Activated gamma-delta T cell treated with anti-CD3 and anti-CD28 coated beads, Interleukin-2, amount 50 U/mL, for 16 hours (primary cell): ENCODE data around the gene CRTAP.
"Not testable (repeated sequence)": the region's sequence is repeated elsewhere in the genome, so short reads cannot be mapped to it uniquely, and the experiment has no call there.

Experiments
- DNase-seq: peaks from one replicate; pipeline ENCODE4 v3.0.0-alpha.2; 2020; ENCODE audit warnings: low read depth

Gene CRTAP

GRCh38 chr3:33141006-33141405 lies 27.2 kb downstream of the CRTAP start:
- DNase-seq = no peak

- DNase-seq = no peak
These were observed 30.6 kb downstream of the CRTAP start for GRCh38 chr3:33144433-33144832.

- no peak for DNase-seq
These were observed 31.5 kb downstream of the CRTAP start for GRCh38 chr3:33145221-33145900.

- no peak for DNase-seq
These were observed 32.2 kb downstream of the CRTAP start for GRCh38 chr3:33145901-33146580.

- DNase-seq = no peak
These were observed 33.1 kb downstream of the CRTAP start for GRCh38 chr3:33146791-33147445.

GRCh38 chr3:33149342-33149741 lies 35.5 kb downstream of the CRTAP start:
- no peak for DNase-seq

GRCh38 chr3:33152363-33153360 lies 38.8 kb downstream of the CRTAP start:
- no peak for DNase-seq

- no peak for DNase-seq
These were observed 40.0 kb downstream of the CRTAP start for GRCh38 chr3:33153782-33154181.

- DNase-seq = no peak
These were observed 41.5 kb downstream of the CRTAP start for GRCh38 chr3:33155301-33155700.

GRCh38 chr3:33159234-33159633 lies 45.4 kb downstream of the CRTAP start:
- DNase-seq = no peak

GRCh38 chr3:33159981-33160380 lies 46.2 kb downstream of the CRTAP start:
- no peak for DNase-seq

- not testable (repeated sequence) for DNase-seq
These were observed 48.8 kb downstream of the CRTAP start for GRCh38 chr3:33162621-33163020.

GRCh38 chr3:33165372-33165771 lies 51.6 kb downstream of the CRTAP start:
- no peak for DNase-seq

GRCh38 chr3:33166095-33166494 lies 52.3 kb downstream of the CRTAP start:
- no peak for DNase-seq

- DNase-seq = no peak
These were observed 53.5 kb downstream of the CRTAP start for GRCh38 chr3:33167284-33167683.

- no peak for DNase-seq
These were observed 54.0 kb downstream of the CRTAP start for GRCh38 chr3:33167716-33168336.

GRCh38 chr3:33170531-33170930 lies 56.7 kb downstream of the CRTAP start:
- DNase-seq = no peak

- DNase-seq = no peak
These were observed 57.8 kb downstream of the CRTAP start for GRCh38 chr3:33171580-33171979.

- no peak for DNase-seq
These were observed 59.3 kb downstream of the CRTAP start for GRCh38 chr3:33173103-33173502.

GRCh38 chr3:33173672-33174071 lies 59.9 kb downstream of the CRTAP start:
- DNase-seq = no peak

- DNase-seq = no peak
These were observed 60.3 kb downstream of the CRTAP start for GRCh38 chr3:33174095-33174494.
